ENCODE results near the gene BBOF1. TPM values are rescaled to one million over a fixed set of nuclear protein-coding genes. Genes with fewer than 3 reads are reported as not detected.

Gene BBOF1
- 1 to 10 TPM; 4.1 to 7.5 (median 5.4) TPM for total RNA-seq

GRCh38 chr14:74018586-74019407, at the start of gene BBOF1, which contains the start of gene ENTPD5:
Gene BBOF1 (plus strand): TSS chr14:74019349. CDS start chr14:74019479, 130 bp downstream.
Gene ENTPD5 (minus strand): TSS chr14:74019288. CDS start chr14:73988102, 31,186 bp downstream.
- peak; percentile 90 for DNase-seq
- WGBS, 2 donors (ENCODE audit: low coverage in 1 of 2): 0% methylated on average over 58 of the region's 93 CpGs; no CpG with 5 or more reads in 1 of the 2 donors
- TF ChIP-seq EP300 (IDR thresholded peaks at IDR 0.05; ENCODE audit: low read depth) (no peak), CTCF (IDR thresholded peaks at IDR 0.05) (peak in 1 of 5 experiments; percentile 30), POLR2AphosphoS5 (IDR thresholded peaks at IDR 0.05) (peak; percentile 80 to 93 (median 93)), POLR2A (IDR thresholded peaks at IDR 0.05) (peak; percentile 91)
- in situ Hi-C loops (cut with MboI; ENCODE audit: low pct_ligation_motif_present in 1 of 4, low pct_unique_long_range_greater_than_20kb in 1 of 4, low sequenced_read_pairs in 3 of 4): no loop called here
- peaks cover 0 to 25% (median 14%) of the 10 kb centered on the region in 4 donors for H3K4me1 ChIP-seq
- H3K4me3 ChIP-seq: peak within 1 kb of the TSS; percentile 58 to 79 (median 65)
- no peaks in the 10 kb centered on the region for H3K27me3 ChIP-seq
- no peaks in the 10 kb centered on the region for H3K9me3 ChIP-seq
- H3K27ac ChIP-seq: peak within 1 kb of the TSS; percentile 93 to 100 (median 97)
- intact Hi-C loops (cut with DNase I; ENCODE audit: low total_unique reads): loop anchor here (1.0 kb wide), 1 partner anchor 66 kb away; the partner anchor contains the start of genes ALDH6A1 and LIN52
- no peaks in the 10 kb centered on the region for H3K36me3 ChIP-seq

GRCh38 chr14:73973497-73973896, 45.7 kb upstream of the BBOF1 start:
- no peak for DNase-seq
- Histone ChIP-seq H3K36me3 (peaks cover 0 to 31% (median 17%) of the 10 kb centered on the region in 4 donors), H3K4me1 (peaks cover 0 to 13% (median 6%) of the 10 kb centered on the region in 4 donors), H3K27me3 (no peaks in the 10 kb centered on the region), H3K27ac (no peak overlapping the region), H3K4me3 (no peak overlapping the region), H3K9me3 (no peaks in the 10 kb centered on the region)
- intact Hi-C loops (cut with DNase I; ENCODE audit: low total_unique reads) (no loop called here), in situ Hi-C loops (cut with MboI; ENCODE audit: low pct_ligation_motif_present in 1 of 4, low pct_unique_long_range_greater_than_20kb in 1 of 4, low sequenced_read_pairs in 3 of 4) (no loop called here)
- WGBS, 2 donors (ENCODE audit: low coverage in 1 of 2): 77% methylated on average over 2 of the region's 2 CpGs; no CpG with 5 or more reads in 1 of the 2 donors
- TF ChIP-seq CTCF (IDR thresholded peaks at IDR 0.05) (no peak), EP300 (IDR thresholded peaks at IDR 0.05; ENCODE audit: low read depth) (no peak)

GRCh38 chr14:73976125-73976524, 43.0 kb upstream of the BBOF1 start:
- Histone ChIP-seq H3K27ac (no peak overlapping the region), H3K9me3 (no peaks in the 10 kb centered on the region), H3K4me3 (no peak overlapping the region), H3K4me1 (peaks cover 0 to 19% (median 6%) of the 10 kb centered on the region in 4 donors), H3K36me3 (peaks cover 0 to 14% (median 5%) of the 10 kb centered on the region in 4 donors), H3K27me3 (no peaks in the 10 kb centered on the region)
- peak; percentile 26 for DNase-seq
- in situ Hi-C loops (cut with MboI; ENCODE audit: low pct_ligation_motif_present in 1 of 4, low pct_unique_long_range_greater_than_20kb in 1 of 4, low sequenced_read_pairs in 3 of 4) (no loop called here), intact Hi-C loops (cut with DNase I; ENCODE audit: low total_unique reads) (no loop called here)
- 73 to 77% methylated on average over 4 to 6 of the region's 6 CpGs for WGBS, 2 donors (ENCODE audit: low coverage in 1 of 2)
- TF ChIP-seq EP300 (IDR thresholded peaks at IDR 0.05; ENCODE audit: low read depth): no peak
- no peak for TF ChIP-seq POLR2A (IDR thresholded peaks at IDR 0.05)
- TF ChIP-seq POLR2AphosphoS5 (IDR thresholded peaks at IDR 0.05): no peak
- TF ChIP-seq CTCF (IDR thresholded peaks at IDR 0.05): no peak

- Histone ChIP-seq H3K4me1 (peaks cover 0 to 16% (median 6%) of the 10 kb centered on the region in 4 donors), H3K9me3 (no peaks in the 10 kb centered on the region), H3K27me3 (no peaks in the 10 kb centered on the region), H3K4me3 (no peak overlapping the region), H3K27ac (peak overlapping the region in 2 of 4 donors; percentile 13 to 22), H3K36me3 (peaks cover 0 to 13% (median 5%) of the 10 kb centered on the region in 4 donors)
- intact Hi-C loops (cut with DNase I; ENCODE audit: low total_unique reads) (no loop called here), in situ Hi-C loops (cut with MboI; ENCODE audit: low pct_ligation_motif_present in 1 of 4, low pct_unique_long_range_greater_than_20kb in 1 of 4, low sequenced_read_pairs in 3 of 4) (no loop called here)
- WGBS, 2 donors (ENCODE audit: low coverage in 1 of 2): 40 to 51% methylated on average over 3 to 4 of the region's 4 CpGs
- TF ChIP-seq POLR2AphosphoS5 (IDR thresholded peaks at IDR 0.05): no peak
- no peak for TF ChIP-seq EP300 (IDR thresholded peaks at IDR 0.05; ENCODE audit: low read depth)
- TF ChIP-seq POLR2A (IDR thresholded peaks at IDR 0.05): no peak
- TF ChIP-seq CTCF (IDR thresholded peaks at IDR 0.05): no peak
- no peak for DNase-seq
Measured at GRCh38 chr14:73977896-73978295, 41.3 kb upstream of the BBOF1 start.
